Measurements from ENCODE around the gene TLX3.

Gene TLX3

GRCh38 chr5:171306781-171307591 is 2.1 kb upstream of the TLX3 start:
- DNase-seq: no peak

GRCh38 chr5:171307789-171308452 is 1.1 kb upstream of the TLX3 start:
- DNase-seq: no peak

GRCh38 chr5:171309276-171310211 is 496 bp downstream of the TLX3 start:
- DNase-seq: no peak

GRCh38 chr5:171310212-171310818 is 1.3 kb downstream of the TLX3 start:
- peak; percentile 42 for DNase-seq

GRCh38 chr5:171310819-171311321 is 1.8 kb downstream of the TLX3 start:
- DNase-seq: peak; percentile 41

- DNase-seq: peak; percentile 25
These were observed 2.5 kb downstream of the TLX3 start for GRCh38 chr5:171311322-171312077.

- no peak for DNase-seq
These were observed 3.3 kb downstream of the TLX3 start for GRCh38 chr5:171312129-171312974.

- DNase-seq: no peak
These were observed 4.6 kb downstream of the TLX3 start for GRCh38 chr5:171313481-171314206.

GRCh38 chr5:171314728-171315385 is 5.8 kb downstream of the TLX3 start:
- DNase-seq: no peak

- DNase-seq: no peak
These were observed 6.4 kb downstream of the TLX3 start for GRCh38 chr5:171315386-171315891.

- no peak for DNase-seq
These were observed 6.8 kb downstream of the TLX3 start for GRCh38 chr5:171315925-171316257.

- no peak for DNase-seq
These were observed 7.4 kb downstream of the TLX3 start for GRCh38 chr5:171316258-171317121.

GRCh38 chr5:171317230-171317629 is 8.2 kb downstream of the TLX3 start:
- no peak for DNase-seq

- DNase-seq: no peak
These were observed 9.0 kb downstream of the TLX3 start for GRCh38 chr5:171318026-171318425.

- no peak for DNase-seq
These were observed 12.4 kb downstream of the TLX3 start for GRCh38 chr5:171321447-171321846.

- DNase-seq: no peak
These were observed 13.5 kb downstream of the TLX3 start for GRCh38 chr5:171322527-171322926.

- no peak for DNase-seq
These were observed 14.0 kb downstream of the TLX3 start for GRCh38 chr5:171323007-171323406.

GRCh38 chr5:171323806-171324632 is 15.0 kb downstream of the TLX3 start:
- DNase-seq: no peak

Data from DMS79 treated with DMSO at 0.1 percent for 48 hours (cell line).